Stimulated activated naive B cell treated with anti-CD40 and anti-IgM and Interleukin-4, amounts not matched to agents 10 μg/mL and 1 μg/mL and 100 μg/mL, for 72 hours (primary cell): ENCODE measurements around the gene MYH9.

Source experiments
- ATAC-seq, 2 donors: fragments of 150-1000 bp; cut with Tn5 transposase; replicated peaks; 2 replicates each; pipeline ENCODE4 v1.10.0; 2021; ENCODE audit warnings: moderate library complexity in 1 of 2
- DNase-seq: peaks from one replicate; pipeline ENCODE4 v3.0.0; 2021
- H3K27ac Mint-ChIP-seq: one replicate; pipeline ENCODE4 v1.8.0; 2022; ENCODE audit warnings: mild to moderate bottlenecking, mixed read lengths
- H3K27me3 Mint-ChIP-seq, 2 donors: one replicate each; pipeline ENCODE4 v1.8.0; 2022; ENCODE audit warnings: mixed read lengths in 2 of 2
- H3K36me3 Mint-ChIP-seq, 2 donors: one replicate each; pipeline ENCODE4 v1.8.0; 2022; ENCODE audit warnings: mixed read lengths in 2 of 2, mild to moderate bottlenecking in 1 of 2
- H3K4me1 Mint-ChIP-seq, 2 donors: one replicate each; pipeline ENCODE4 v1.8.0; 2022; ENCODE audit warnings: mixed read lengths in 2 of 2, mild to moderate bottlenecking in 1 of 2
- H3K4me3 Mint-ChIP-seq, 2 donors: one replicate each; pipeline ENCODE4 v1.8.0; 2022; ENCODE audit warnings: mild to moderate bottlenecking in 2 of 2, mixed read lengths in 2 of 2, moderate library complexity in 1 of 2
- H3K9me3 Mint-ChIP-seq, 2 donors: one replicate each; pipeline ENCODE4 v1.8.0; 2022; ENCODE audit warnings: mixed read lengths in 2 of 2, mild to moderate bottlenecking in 1 of 2

The MYH9 gene

DNA sequence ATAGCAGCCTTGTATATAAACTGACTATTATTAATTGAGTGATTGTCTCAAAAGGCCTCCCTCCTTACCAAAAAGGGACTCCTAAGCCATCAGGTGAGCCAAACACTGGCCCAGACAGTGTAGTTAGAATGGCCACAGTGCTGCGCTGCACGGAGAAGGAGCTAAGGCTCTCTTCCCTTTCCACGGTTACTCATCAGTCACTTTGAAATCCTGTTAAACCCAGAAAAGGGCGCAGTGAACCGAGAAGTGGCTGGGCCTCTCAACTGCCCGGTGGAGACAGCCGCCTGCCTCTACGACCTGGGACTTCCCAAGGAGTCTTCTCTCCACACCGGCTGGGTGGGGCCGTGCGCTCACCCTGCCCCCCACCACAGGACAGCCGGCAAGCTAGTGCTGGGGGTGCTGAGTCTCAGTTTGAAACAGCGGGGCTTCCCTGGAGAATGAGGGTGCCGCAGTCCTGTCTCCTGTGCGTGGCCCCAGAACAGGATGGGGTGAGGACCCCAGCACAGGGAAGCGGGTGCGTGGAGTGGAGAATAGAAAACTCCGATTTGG lies 1.3 kb downstream of the MYH9 start:
- peak; percentile 78 for DNase-seq
- ATAC-seq, result peak; percentile 53 to 54
- Mint-ChIP-seq H3K27ac (peak overlapping the region; percentile 99), H3K4me3 (peak overlapping the region; percentile 89 to 98), H3K27me3 (no peaks in the 10 kb centered on the region), H3K4me1 (peaks cover 38 to 66% of the 10 kb centered on the region in 2 donors), H3K36me3 (peaks cover 35 to 38% of the 10 kb centered on the region in 2 donors), H3K9me3 (no peaks in the 10 kb centered on the region)

- H3K4me3 Mint-ChIP-seq, result peak overlapping the region; percentile 89 to 98
- no peaks in the 10 kb centered on the region for H3K27me3 Mint-ChIP-seq
- peak overlapping the region; percentile 99 for H3K27ac Mint-ChIP-seq
- peaks cover 40 to 66% of the 10 kb centered on the region in 2 donors for H3K4me1 Mint-ChIP-seq
- no peaks in the 10 kb centered on the region for H3K9me3 Mint-ChIP-seq
- DNase-seq (peak; percentile 72), ATAC-seq (peak; percentile 16 to 33)
- peaks cover 35 to 38% of the 10 kb centered on the region in 2 donors for H3K36me3 Mint-ChIP-seq
Observed at GRCh38 chr22:36385491-36386350, 2.0 kb downstream of the MYH9 start.

- ATAC-seq, result no peak
- no peak for DNase-seq
- peak overlapping the region; percentile 89 to 98 for H3K4me3 Mint-ChIP-seq
- peaks cover 35 to 46% of the 10 kb centered on the region in 2 donors for H3K36me3 Mint-ChIP-seq
- peak overlapping the region; percentile 99 for H3K27ac Mint-ChIP-seq
- H3K9me3 Mint-ChIP-seq, result no peaks in the 10 kb centered on the region
- H3K27me3 Mint-ChIP-seq, result no peaks in the 10 kb centered on the region
- peaks cover 43 to 68% of the 10 kb centered on the region in 2 donors for H3K4me1 Mint-ChIP-seq
Observed at GRCh38 chr22:36384766-36385481, 2.8 kb downstream of the MYH9 start.

- H3K4me3 Mint-ChIP-seq, result peak overlapping the region; percentile 77 to 85
- ATAC-seq (no peak), DNase-seq (peak; percentile 47)
- H3K27me3 Mint-ChIP-seq, result no peaks in the 10 kb centered on the region
- peaks cover 39 to 57% of the 10 kb centered on the region in 2 donors for H3K36me3 Mint-ChIP-seq
- H3K4me1 Mint-ChIP-seq, result peaks cover 46 to 78% of the 10 kb centered on the region in 2 donors
- no peaks in the 10 kb centered on the region for H3K9me3 Mint-ChIP-seq
- H3K27ac Mint-ChIP-seq, result peak overlapping the region; percentile 92
Observed at GRCh38 chr22:36383110-36383581, 4.6 kb downstream of the MYH9 start.

DNA sequence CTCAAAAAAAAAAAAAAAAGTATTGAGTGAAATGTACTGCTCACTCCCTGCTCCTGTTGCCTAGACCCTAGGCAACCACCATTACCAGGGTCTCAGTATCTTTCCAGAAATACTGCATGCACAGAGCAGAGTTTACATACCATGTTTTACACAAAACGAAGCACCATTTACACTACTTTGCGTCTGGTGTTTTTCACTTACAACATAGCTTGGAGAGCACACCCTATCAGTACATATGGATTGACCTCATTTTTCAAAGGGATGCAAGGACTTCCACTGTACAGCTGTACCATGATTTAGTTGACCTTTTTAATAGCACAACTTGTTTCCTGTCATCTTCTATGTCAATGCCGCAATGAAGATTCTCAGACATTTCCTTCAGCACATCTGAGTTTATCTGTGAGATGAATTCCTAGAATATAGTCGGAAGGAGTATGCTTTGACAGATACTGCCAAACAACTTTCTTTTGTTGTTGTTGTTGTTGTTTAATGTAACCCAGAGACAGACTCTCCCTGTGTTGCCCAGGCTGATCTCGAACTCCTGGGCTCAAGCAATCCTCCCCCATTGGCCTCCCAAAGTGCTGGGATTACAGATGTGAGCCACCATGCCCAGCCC lies 6.1 kb downstream of the MYH9 start:
- ATAC-seq, result no peak
- no peak overlapping the region for H3K4me3 Mint-ChIP-seq
- peaks cover 61 to 92% of the 10 kb centered on the region in 2 donors for H3K4me1 Mint-ChIP-seq
- no peak for DNase-seq
- H3K36me3 Mint-ChIP-seq, result peaks cover 44 to 70% of the 10 kb centered on the region in 2 donors
- no peaks in the 10 kb centered on the region for H3K27me3 Mint-ChIP-seq
- no peaks in the 10 kb centered on the region for H3K9me3 Mint-ChIP-seq
- peak overlapping the region; percentile 59 for H3K27ac Mint-ChIP-seq

DNA sequence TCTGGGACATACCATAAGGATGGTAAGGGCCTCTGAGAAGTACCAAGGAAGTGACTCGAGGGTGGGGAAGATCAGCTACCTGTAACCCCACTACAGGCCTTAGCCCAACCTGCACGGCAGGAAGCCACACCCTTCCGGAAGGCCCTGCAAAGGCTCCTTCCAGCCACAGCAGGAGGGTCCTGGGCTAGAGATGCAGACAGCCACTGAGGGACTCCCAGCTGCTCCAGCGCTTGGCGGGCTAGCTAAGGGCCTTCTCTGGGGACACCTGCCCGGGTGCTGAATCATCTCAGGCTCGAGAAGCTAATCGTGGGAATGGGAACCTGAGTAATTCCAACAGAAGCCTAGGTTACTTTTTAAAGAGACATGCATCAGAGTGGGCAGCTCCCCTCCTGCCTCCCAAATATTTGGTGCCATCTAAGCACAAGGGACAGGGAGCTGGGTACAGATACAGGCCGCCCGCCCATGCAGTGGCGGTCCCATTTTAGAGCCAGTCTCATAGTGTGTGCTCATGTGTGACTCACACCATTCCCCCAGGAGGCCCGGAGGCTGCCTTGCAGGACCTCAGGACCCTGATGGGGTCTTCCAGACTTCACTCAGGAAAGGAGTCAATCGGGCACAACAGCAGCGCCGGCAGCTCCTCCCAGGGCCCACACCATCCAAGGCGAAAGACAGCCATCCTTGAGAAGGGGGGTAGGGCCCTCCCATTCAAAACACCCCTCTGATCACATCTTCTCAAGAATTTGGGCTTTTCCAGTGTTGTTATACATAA lies 8.0 kb downstream of the MYH9 start:
- H3K4me3 Mint-ChIP-seq, result peak overlapping the region; percentile 77 to 79
- DNase-seq (no peak), ATAC-seq (peak; percentile 51 to 54)
- no peaks in the 10 kb centered on the region for H3K9me3 Mint-ChIP-seq
- H3K36me3 Mint-ChIP-seq, result peaks cover 38 to 65% of the 10 kb centered on the region in 2 donors
- peaks cover 58 to 94% of the 10 kb centered on the region in 2 donors for H3K4me1 Mint-ChIP-seq
- no peaks in the 10 kb centered on the region for H3K27me3 Mint-ChIP-seq
- peak overlapping the region; percentile 90 for H3K27ac Mint-ChIP-seq

DNA sequence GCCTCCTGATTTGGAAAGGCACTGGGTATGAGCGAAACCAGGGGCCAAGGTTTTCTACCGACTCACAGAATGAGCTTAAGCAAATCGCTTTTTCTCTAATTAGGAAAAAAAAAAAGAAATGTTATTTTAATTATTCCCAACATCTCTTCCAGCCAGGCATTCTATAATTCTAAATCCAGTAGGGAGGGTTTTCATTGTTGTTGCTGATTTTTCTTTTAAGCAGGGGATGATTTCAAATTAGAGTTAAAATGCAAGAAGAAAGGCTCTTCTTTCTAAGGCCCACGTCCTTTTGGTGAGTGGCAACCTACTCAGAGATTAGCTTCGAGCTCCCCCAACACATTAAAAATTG lies 8.9 kb downstream of the MYH9 start:
- ATAC-seq (no peak), DNase-seq (no peak)
- no peaks in the 10 kb centered on the region for H3K9me3 Mint-ChIP-seq
- peaks cover 35 to 65% of the 10 kb centered on the region in 2 donors for H3K36me3 Mint-ChIP-seq
- peak overlapping the region; percentile 55 to 79 for H3K4me3 Mint-ChIP-seq
- H3K27me3 Mint-ChIP-seq, result no peaks in the 10 kb centered on the region
- H3K4me1 Mint-ChIP-seq, result peaks cover 56 to 92% of the 10 kb centered on the region in 2 donors
- peak overlapping the region; percentile 92 for H3K27ac Mint-ChIP-seq

- Mint-ChIP-seq H3K27me3 (no peaks in the 10 kb centered on the region), H3K4me1 (peaks cover 57 to 92% of the 10 kb centered on the region in 2 donors), H3K4me3 (peak overlapping the region; percentile 55 to 73), H3K27ac (peak overlapping the region; percentile 92), H3K9me3 (no peaks in the 10 kb centered on the region), H3K36me3 (peaks cover 34 to 65% of the 10 kb centered on the region in 2 donors)
- DNase-seq (no peak), ATAC-seq (no peak)
Observed at GRCh38 chr22:36378080-36378868, 9.5 kb downstream of the MYH9 start.

DNA sequence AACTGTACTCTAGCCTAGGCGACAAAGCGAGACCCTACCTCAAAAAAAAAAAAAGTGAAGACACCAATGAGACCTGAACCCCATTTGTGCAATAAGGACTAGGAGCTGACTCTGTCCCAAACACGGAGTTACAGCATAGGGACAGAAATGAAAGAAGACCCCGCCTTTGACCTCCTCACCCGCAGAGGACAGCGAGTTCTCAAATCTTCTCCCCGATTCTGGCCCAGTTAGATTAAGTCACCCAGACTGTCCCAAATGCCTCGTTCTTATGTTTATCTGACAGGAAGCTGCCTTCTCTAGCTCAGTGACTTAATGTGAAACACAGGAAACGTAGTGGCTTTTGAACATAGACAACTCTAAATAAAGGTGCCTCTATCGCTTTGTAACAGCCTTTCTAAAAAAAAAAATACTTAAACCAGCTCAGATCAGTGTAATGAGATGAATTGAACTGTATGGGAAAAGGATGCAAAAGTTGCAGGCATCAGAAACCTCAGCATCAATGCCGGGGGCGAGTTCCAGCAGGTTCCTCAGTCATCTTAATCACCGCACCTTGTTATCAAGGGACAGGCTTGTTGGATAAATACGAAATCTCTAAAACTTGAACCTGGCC lies 10.6 kb downstream of the MYH9 start:
- H3K4me1 Mint-ChIP-seq, result peaks cover 65 to 92% of the 10 kb centered on the region in 2 donors
- ATAC-seq, result peak; percentile 53 to 69
- peak overlapping the region; percentile 47 to 73 for H3K4me3 Mint-ChIP-seq
- no peaks in the 10 kb centered on the region for H3K27me3 Mint-ChIP-seq
- H3K27ac Mint-ChIP-seq, result peak overlapping the region; percentile 92
- H3K9me3 Mint-ChIP-seq, result no peaks in the 10 kb centered on the region
- H3K36me3 Mint-ChIP-seq, result peaks cover 39 to 72% of the 10 kb centered on the region in 2 donors
- no peak for DNase-seq

DNA sequence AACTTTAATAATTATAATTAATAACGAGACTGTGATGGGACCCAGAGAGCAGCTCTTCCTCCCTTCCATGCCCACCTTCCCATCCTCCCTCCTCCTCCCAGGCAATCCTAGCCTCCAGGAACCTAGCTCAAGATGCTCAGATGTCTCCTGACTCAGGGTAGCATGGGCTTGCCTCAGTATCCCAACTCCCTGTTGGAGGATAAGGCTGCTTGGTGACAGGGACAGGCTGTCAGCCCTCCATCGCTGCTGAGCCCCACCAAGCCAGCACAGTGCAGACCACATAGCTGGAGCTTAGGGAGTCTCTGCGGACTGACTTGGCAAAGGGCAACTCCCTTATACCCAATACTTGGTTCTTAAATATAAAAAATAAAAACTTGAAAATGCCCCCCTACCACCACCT lies 11.5 kb downstream of the MYH9 start:
- DNase-seq (no peak), ATAC-seq (no peak)
- no peaks in the 10 kb centered on the region for H3K9me3 Mint-ChIP-seq
- H3K4me3 Mint-ChIP-seq, result peak overlapping the region in 1 of 2 donors; percentile 67
- H3K4me1 Mint-ChIP-seq, result peaks cover 60 to 92% of the 10 kb centered on the region in 2 donors
- peak overlapping the region; percentile 92 for H3K27ac Mint-ChIP-seq
- no peaks in the 10 kb centered on the region for H3K27me3 Mint-ChIP-seq
- peaks cover 40 to 69% of the 10 kb centered on the region in 2 donors for H3K36me3 Mint-ChIP-seq

DNA sequence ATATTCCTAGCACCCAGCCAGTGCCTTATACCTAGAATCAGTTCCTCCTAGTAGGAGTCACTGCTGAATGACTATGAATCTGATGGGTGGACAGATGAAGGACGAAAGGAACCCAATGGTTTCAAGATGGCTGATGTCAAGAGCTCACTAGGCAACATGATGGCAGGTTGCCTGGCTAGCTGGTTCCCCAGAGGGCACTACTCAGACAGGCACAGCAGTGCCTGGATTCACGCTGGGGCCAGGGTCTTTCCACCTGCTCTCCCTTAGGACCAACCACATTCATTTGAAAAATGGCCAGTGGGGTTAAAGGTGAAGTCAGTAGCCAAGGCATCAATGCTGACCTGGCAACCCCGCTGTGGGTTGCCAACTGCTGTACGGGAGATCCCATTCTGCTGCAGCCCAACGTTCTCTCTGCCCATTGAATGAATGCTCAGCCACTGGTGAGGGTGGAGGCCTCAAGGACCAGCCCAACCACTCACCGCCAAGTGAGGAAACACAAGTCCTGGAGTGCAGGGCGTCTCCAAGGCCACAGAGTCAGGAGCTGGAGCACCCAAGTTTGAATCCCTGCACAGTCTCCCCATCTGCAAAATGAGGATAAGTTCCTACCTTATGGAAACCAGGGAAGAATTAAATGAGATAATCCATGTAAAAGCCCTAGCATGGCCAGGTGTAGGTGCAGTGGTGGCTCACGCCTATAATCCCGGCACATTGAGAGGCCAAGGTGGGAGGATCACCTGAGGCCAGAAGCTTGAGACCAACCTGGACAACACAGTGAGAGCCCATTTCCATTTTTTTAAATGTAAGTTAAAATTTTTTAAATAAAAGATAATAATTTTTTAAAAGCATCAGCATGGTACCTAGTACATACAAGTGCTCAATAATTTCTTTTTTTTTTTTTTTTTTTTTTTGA lies 12.4 kb downstream of the MYH9 start:
- Mint-ChIP-seq H3K27me3 (no peaks in the 10 kb centered on the region), H3K9me3 (no peaks in the 10 kb centered on the region), H3K27ac (peak overlapping the region; percentile 88), H3K4me3 (peak overlapping the region in 1 of 2 donors; percentile 19), H3K4me1 (peaks cover 64 to 92% of the 10 kb centered on the region in 2 donors), H3K36me3 (peaks cover 42 to 73% of the 10 kb centered on the region in 2 donors)
- no peak for DNase-seq
- ATAC-seq, result no peak

GRCh38 chr22:36374603-36375024 lies 13.2 kb downstream of the MYH9 start:
- DNase-seq (no peak), ATAC-seq (no peak)
- H3K4me1 Mint-ChIP-seq, result peaks cover 63 to 92% of the 10 kb centered on the region in 2 donors
- no peaks in the 10 kb centered on the region for H3K27me3 Mint-ChIP-seq
- peaks cover 43 to 69% of the 10 kb centered on the region in 2 donors for H3K36me3 Mint-ChIP-seq
- H3K4me3 Mint-ChIP-seq, result peak overlapping the region in 1 of 2 donors; percentile 19
- peak overlapping the region; percentile 88 for H3K27ac Mint-ChIP-seq
- H3K9me3 Mint-ChIP-seq, result no peaks in the 10 kb centered on the region
